Measurements from ENCODE around the gene PHF2. TPM values are rescaled to one million over a fixed set of nuclear protein-coding genes. Genes with fewer than 3 reads are reported as not detected.

PHF2 gene
- total and polyA plus RNA-seq, 2 of the 8 experiments (the other 6 are each of a cell fraction or from before 2014, with no cell fraction given), result 3.4 to 9.4 TPM

GRCh38 chr9:93599571-93600403, 23.4 kb downstream of the PHF2 start:
- peak overlapping the region; percentile 50; the same call in 1 of the 2 replicates for H3K27ac ChIP-seq (ENCODE audit: low read depth, low read length)

More at GRCh38 chr9:93599571-93600403, 23.4 kb downstream of the PHF2 start:
- Histone ChIP-seq H3K23ac (ENCODE audit: insufficient read length) (peak overlapping the region; percentile 61), H2AK5ac (ENCODE audit: low read depth, low read length) (peak overlapping the region; percentile 100), H3K23me2 (ENCODE audit: low read depth, low read length) (peaks cover 3% of the 10 kb centered on the region), H3K4me2 (ENCODE audit: insufficient read depth in 1 of 2, low read depth in 2 of 2, low read length in 2 of 2) (peak overlapping the region; percentile 47 to 55; a peak in 3 of 4 replicates), H2BK12ac (ENCODE audit: low read depth, low read length) (peak overlapping the region; percentile 100), H3K14ac (ENCODE audit: insufficient read length) (no peak overlapping the region), H3K4me1 (replicated peaks in 1 of 4; ENCODE audit: control insufficient read depth in 3 of 4, insufficient read depth in 4 of 4, low read length in 3 of 4) (peaks cover 9 to 29% (median 20%) of the 10 kb centered on the region in 4 experiments), H3K36me3 (ENCODE audit: control insufficient read depth in 2 of 4, insufficient read depth in 4 of 4, low read length in 3 of 4) (no peaks in the 10 kb centered on the region), H2BK120ac (replicated peaks; ENCODE audit: low read depth, low read length) (peak overlapping the region; percentile 81), H4K5ac (ENCODE audit: insufficient read length, low read depth, low read length) (peak overlapping the region; percentile 30), H3K27me3 (replicated peaks in 1 of 4; ENCODE audit: control insufficient read depth in 3 of 4, extremely low read depth in 1 of 4, insufficient read depth in 3 of 4, low read length in 3 of 4) (no peaks in the 10 kb centered on the region; a peak in 1 of 7 replicates), H2AFZ (ENCODE audit: low read length) (no peak overlapping the region), H3K9ac (replicated peaks in 1 of 4; ENCODE audit: extremely low read depth in 1 of 4, low read depth in 3 of 4, low read length in 3 of 4) (peak overlapping the region in 2 of 4 experiments; percentile 44 to 65; a peak in 4 of 7 replicates), H4K8ac (ENCODE audit: extremely low read depth, insufficient read depth, low read length) (peak overlapping the region; percentile 45; the same call in 1 of the 2 replicates), H3K4ac (replicated peaks; ENCODE audit: insufficient read length, low read depth, low read length) (peak overlapping the region; percentile 97), H3K79me1 (ENCODE audit: low read depth, low read length) (peaks cover 2% of the 10 kb centered on the region; the same call in 1 of the 2 replicates), H2BK15ac (ENCODE audit: low read length) (peak overlapping the region; percentile 67), H3K18ac (ENCODE audit: extremely low read depth, low read length) (peak overlapping the region; percentile 86), H2BK5ac (ENCODE audit: low read depth, low read length) (peak overlapping the region; percentile 98), H2BK20ac (ENCODE audit: low read length) (peak overlapping the region; percentile 99), H3K56ac (replicated peaks; ENCODE audit: insufficient read length, low read depth, low read length) (peak overlapping the region; percentile 7), H3K4me3 (ENCODE audit: extremely low read depth in 1 of 4, insufficient read depth in 2 of 4, low read depth in 3 of 4, low read length in 4 of 4) (no peak overlapping the region), H3K9me3 (ENCODE audit: insufficient read depth in 2 of 2, low read depth in 1 of 2, low read length in 1 of 2) (no peaks in the 10 kb centered on the region), H3K79me2 (ENCODE audit: control insufficient read depth in 1 of 2, insufficient read depth in 2 of 2, low read length in 2 of 2) (peaks cover 0 to 20% of the 10 kb centered on the region in 2 experiments; a peak in 2 of 4 replicates), H4K91ac (replicated peaks; ENCODE audit: insufficient read length, low read length) (peak overlapping the region; percentile 98), H4K20me1 (replicated peaks in 1 of 2; ENCODE audit: control insufficient read depth in 1 of 2, insufficient read depth in 2 of 2, low read length in 2 of 2) (peaks cover 0 to 5% of the 10 kb centered on the region in 2 experiments)
- WGBS, 2 experiments (ENCODE audit: extremely low coverage in 1 of 2, insufficient coverage in 1 of 2, insufficient read length in 1 of 2, insufficient replicate concordance in 2 of 2, low coverage in 1 of 2, low lambda C conversion rate in 2 of 2, missing lambda C conversion rate in 1 of 2), result 71% methylated on average over 17 of the region's 17 CpGs; no CpG with 5 or more reads in 1 of the 2 experiments
- DNase-seq (ENCODE audit: low read depth in 1 of 2, low spot score in 2 of 2) (peak in 1 of 2 experiments; percentile 47), FAIRE-seq (no peak)
- ChIA-PET CTCF (ENCODE audit: partially characterized antibody) (interaction anchor here (0.5 to 1.6 kb wide), 8 partner anchors 10 to 593 kb away, joined by 3 to 5 read pairs (median 3); no protein-coding TSS in a partner anchor), POLR2A (ENCODE audit: partially characterized antibody) (interaction anchor here (0.6 to 3.9 kb wide), 4 partner anchors 17 to 308 kb away, joined by 3 to 15 read pairs (median 3); no protein-coding TSS in a partner anchor)
- no peak for TF ChIP-seq SIRT6 (IDR thresholded peaks at IDR 0.05; ENCODE audit: low read length)
- TF ChIP-seq TAF1 (IDR thresholded peaks at IDR 0.05; ENCODE audit: low read depth, low read length), result no peak

Data from H1 (cell line).